GM18507 (cell line): Measurements from ENCODE around the gene SERF2.
"Not testable (repeated sequence)": the region's sequence is repeated elsewhere in the genome, so short reads cannot be mapped to it uniquely, and the experiment has no call there.

Source experiments
- DNase-seq: peaks from one replicate; pipeline ENCODE4 v3.0.0; 2011; ENCODE audit warnings: low read depth; ENCODE audit not compliant: insufficient read length; ENCODE audit errors: extremely low spot score
- FAIRE-seq: peaks from 2 replicates; lab custom pipeline; 2011; peaks lifted over from hg19 to GRCh38; lab: Jason Lieb, UNC

Gene SERF2

DNA sequence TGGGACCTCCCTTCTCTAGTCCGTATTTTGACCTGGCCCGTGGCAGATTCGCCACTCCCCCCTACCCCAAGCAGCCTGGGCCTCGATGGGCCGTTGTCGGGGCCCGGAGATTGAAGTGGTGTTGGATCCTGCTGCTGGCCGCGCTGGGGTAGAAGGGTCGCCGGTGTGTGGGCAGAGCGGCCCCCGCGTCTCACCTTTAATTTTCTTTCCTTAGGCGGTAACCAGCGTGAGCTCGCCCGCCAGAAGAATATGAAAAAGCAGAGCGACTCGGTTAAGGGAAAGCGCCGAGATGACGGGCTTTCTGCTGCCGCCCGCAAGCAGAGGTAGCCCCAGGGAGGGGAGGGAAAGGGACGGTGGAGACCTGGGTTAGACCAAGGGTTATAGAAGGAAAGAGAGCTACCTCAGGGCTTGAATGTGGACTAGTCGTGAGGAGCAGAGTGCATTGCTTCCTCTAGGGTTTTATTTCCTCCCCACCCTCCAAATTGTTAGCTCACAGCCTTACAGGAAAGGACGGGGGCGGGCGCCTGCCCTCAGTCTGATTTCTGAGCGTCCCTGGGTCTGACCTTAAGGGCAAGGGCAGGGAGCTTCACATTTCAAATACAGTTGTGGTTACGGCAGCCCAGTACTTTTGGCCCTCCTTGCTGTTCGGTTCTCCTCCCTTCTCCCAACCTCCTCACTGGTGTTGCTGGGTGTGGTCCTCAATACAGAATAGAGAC, 799 bp downstream of the SERF2 start:
- no peak for DNase-seq
- no peak for FAIRE-seq

DNA sequence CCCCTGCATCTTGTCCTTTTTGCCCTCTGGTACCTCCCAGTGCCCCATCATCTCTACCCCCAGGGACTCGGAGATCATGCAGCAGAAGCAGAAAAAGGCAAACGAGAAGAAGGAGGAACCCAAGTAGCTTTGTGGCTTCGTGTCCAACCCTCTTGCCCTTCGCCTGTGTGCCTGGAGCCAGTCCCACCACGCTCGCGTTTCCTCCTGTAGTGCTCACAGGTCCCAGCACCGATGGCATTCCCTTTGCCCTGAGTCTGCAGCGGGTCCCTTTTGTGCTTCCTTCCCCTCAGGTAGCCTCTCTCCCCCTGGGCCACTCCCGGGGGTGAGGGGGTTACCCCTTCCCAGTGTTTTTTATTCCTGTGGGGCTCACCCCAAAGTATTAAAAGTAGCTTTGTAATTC, 1.5 kb downstream of the SERF2 start:
- FAIRE-seq (no peak), DNase-seq (no peak)

DNA sequence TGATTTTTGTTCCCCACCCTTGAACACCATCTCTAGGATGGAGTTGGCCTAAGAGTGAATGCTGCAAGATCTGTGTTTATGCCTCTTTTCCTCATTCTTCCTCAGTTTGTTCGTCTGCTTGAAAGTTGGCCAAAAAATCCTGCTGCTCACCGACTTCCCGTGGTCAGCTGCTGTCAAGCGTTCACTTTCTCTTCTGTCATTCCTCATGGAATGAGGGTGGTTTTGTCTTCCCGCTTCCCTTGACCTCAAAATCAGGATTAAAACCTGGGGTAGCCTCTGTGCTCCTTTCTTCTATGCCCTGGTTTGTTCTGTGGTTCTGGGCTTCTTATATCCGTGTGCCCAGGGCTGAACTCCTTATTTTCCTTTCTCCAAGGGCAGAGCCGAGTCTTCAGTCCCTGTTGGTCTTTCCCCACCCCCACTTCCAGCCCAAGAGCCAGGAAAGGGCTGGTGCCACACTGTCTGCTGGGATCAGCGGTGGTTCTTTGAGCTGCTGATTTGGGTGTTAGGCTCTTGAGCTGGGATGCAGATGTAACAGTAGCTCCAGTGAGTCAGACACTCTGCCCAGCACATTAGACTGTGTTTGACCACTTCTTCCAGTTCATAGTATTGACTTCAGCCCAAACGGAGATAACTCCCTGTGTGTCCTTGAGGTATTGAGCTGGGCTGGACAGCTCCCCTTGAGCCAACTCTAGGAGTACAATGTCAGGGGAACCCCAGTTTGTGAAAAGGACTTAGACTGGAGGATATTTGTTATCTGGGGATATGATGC, 2.3 kb downstream of the SERF2 start:
- no peak for DNase-seq
- no peak for FAIRE-seq

DNA sequence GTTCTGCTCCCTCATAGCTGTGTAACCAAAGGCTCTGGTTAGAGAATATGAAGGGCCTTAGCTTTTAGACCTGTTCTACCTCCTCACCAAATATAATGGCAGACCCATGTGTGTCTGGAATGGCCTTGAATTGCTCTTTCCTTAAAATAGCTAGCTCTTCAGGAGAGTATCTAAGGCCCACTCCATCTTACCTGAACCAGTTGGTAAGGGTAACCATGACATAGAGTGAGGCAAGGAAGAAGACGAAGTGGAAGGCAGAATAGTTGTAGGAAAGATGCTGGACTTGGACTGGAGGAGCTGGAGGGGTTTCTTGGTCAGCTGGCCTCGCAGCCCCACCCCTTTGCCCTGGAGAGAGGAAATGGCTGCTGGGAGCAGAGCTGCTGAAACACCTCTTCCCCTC, 3.1 kb downstream of the SERF2 start:
- FAIRE-seq: no peak
- DNase-seq: no peak

DNA sequence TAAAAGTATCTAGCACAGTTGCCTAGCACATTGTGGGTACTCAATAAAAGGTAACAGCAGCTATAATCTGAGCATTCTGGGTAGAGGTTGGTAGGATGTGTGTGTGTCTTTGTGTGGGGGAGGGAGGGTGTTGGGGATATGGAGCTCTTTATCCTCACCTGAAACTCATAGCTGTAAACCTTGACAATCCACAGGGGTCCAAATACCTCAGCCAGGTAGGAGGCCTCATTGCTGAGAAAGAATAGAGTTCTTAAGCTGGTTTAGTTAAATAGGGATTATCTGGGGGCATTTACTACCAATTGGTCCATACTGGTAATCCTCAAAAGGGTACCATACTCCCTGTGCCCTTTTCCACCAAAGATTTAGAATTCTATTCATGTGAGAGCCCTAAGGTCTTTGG, 3.9 kb downstream of the SERF2 start:
- FAIRE-seq: no peak
- no peak for DNase-seq

DNA sequence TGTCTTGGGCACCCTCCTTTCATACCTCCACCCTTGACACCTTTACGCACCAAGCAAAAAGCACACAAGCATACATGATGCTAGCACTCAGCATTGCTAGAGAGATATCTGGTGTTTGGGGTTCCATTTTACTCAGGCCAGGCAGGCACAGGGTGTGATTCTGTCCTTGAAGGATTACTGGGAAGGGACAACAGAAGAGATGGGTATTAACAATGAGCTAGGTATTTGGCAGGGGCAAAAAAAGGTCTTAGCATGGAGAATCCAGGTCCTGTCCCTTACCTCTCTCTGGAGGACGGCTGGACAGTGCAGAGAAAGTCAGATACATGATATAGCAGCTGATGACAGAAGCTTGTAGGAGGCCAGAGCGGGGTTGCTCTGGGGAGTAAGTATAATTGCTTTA, 4.4 kb downstream of the SERF2 start:
- DNase-seq: no peak
- no peak for FAIRE-seq

DNA sequence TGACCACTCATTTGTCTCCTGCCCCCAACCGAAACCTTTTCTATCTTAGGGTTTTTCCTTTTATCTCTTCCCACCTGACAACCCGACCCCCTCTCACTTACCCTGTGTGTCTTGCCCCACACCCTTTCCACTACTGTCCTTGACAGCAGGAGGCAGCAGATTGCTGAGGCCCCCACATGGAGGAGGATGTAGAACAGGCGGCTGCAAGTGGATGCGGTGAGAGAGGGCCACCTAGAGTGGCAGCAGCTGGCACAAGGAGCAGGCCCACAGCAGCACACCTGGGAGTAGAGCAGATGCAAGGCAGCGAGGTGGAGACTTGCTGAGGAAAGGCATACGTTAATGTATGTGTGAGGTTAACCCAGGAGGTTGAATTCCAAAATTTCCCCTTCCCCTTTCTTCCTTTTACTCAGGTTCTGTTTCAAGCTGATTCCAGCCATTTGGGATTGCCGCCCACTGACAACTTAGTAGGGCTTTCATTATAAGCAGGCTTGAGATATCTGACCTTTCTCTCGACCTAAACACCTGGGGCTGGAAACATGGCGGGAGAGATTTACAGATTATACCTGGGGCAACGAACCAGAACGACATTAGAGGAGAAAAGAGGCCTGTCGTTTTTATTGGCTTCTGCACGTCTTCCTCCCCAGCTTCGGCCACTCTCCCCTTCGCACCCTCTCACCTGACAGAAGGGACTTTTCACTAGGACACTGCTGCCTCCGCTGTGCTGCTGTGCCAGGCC, 7.3 kb downstream of the SERF2 start:
- DNase-seq (no peak), FAIRE-seq (no peak)

DNA sequence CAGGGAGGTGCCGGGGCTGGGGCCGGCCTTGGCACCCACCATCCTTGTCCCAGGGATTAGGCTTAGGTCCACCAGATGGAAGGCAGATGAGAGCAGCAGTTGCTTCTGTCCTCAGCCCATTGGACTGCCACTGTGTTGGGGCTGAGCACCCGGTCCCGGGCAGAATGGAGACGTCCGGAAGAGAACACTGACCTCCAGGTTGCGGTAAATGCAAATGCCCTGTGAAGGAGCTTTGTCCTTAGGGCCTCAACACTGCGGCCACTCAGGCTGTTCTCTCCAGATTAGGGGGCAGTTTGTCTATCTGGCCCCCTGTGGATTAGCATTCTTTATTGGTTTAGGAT, 7.8 kb downstream of the SERF2 start, which contains the start of gene SERINC4:
TSS of gene SERINC4 (minus strand) at position 276 of the 341 bp plus-strand sequence. CDS start at position 42, 234 bp downstream.
- FAIRE-seq (no peak), DNase-seq (no peak)

DNA sequence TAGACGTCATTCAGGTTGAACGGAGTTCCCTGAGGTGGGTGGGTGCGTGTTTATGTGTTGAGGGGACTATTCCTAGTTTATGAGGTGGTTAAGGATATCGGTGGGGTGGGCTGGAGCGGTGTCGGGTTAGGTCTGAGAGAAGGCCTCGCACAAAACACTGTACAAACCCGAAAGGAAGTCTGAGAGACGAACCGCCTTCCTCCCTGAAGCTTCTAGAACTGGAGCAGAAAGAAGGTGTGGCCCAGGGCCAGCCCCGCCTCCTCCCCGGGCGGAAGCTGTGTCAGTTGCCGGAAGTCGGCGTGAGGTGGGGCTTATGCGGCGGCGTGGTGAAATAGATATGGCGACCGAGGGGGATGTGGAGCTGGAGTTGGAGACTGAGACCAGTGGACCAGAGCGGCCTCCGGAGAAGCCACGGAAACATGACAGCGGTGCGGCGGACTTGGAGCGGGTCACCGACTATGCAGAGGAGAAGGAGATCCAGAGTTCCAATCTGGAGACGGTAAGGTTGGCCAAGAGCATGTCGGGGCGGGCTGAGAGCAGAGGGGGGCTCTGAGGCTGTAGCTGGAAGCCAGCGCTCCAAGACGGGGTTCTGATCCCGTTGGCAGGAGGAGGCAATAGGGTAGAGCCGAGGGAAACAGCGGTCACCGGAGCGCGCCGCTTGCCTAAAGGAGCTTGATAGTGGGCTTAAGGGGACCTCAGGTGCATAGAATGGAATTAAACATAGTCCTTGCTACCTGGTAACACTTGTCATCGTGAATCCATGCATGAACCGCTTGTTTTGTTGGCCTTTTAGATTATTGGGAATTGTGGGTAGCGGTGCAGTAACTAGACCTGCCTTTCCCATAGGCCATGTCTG, 8.4 kb downstream of the SERF2 start, which contains the start of gene HYPK:
TSS of gene HYPK (plus strand) at position 314 of the 856 bp plus-strand sequence. CDS start at position 338, 24 bp downstream.
- DNase-seq: peak; percentile 76
- peak; percentile 90 for FAIRE-seq

DNA sequence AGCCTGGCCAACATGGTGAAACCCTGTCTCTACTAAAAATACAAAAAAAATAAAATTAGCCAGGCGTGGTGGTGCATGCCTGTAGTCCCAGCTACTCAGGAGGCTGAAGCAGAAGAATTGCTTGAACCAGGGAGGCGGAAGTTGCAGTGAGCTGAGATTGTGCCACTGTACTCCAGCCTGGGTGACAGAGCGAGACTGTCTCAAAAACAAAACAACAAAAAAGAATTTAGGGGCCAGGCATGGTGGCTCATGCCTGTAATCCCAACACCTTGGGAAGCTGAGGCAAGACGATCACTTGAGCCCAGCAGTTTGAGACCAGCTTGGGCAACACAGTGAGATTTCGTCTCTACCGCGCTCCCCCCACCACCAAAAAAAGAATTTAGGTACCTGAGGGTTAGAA, 10.6 kb downstream of the SERF2 start:
- not testable (repeated sequence) for DNase-seq, FAIRE-seq

DNA sequence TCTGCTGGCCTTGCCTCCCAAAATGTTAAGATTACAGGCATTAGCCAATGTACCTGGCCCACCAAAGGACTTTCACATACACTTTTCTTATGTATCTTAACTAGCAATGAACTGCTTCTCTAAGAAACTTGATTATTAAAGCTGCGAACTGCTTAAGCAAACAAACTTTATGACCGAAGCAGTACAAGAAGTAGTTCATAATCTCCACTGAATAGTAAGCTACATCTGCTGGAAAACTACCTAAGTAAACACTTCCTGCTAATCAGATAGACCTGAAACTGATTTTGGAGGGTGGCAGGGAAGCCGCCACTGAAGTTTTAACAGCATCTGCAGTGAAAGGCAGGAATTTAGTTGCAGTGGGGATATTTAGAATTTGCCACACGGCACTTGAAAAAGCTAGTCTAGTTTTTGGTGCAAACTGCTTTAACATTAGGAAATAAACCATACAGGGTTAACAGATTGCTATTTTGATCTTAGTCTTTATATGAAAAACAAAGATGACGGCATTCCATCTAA, 16.4 kb downstream of the SERF2 start:
- DNase-seq: no peak
- FAIRE-seq: no peak

DNA sequence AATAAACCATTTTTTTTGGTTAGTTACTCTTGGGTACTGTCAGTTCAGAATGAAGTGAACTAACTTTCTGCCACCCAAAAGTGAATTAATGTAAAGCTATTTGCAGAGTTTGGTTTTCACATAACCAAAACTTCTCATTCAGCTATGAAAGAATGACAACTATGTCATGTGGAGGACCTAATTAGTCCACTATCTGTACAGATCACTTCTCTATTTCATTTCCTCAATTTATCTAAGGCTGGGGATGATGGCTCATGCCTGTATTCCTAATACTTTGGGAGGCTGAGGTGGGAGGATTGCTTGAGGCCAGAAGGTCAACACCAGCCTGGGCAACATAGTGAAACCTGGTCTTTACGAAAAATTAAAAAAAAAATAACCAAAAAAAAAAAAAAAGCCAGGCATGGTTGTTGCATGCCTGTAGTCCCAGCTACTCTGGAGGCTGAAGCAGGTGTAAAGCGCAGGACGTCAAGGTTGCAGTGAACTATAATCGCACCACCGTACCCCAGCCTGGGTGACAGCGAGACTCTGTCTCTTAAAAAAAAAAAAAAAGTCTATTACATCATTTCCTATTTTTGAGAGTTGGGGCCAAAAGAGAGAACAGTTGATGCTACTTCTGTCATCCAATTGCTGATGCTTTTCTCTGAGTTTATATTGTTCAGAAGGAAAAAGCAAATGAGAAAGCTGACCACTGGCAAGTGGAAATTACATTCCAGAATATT, 17.0 kb downstream of the SERF2 start:
- no peak for DNase-seq
- FAIRE-seq: no peak

DNA sequence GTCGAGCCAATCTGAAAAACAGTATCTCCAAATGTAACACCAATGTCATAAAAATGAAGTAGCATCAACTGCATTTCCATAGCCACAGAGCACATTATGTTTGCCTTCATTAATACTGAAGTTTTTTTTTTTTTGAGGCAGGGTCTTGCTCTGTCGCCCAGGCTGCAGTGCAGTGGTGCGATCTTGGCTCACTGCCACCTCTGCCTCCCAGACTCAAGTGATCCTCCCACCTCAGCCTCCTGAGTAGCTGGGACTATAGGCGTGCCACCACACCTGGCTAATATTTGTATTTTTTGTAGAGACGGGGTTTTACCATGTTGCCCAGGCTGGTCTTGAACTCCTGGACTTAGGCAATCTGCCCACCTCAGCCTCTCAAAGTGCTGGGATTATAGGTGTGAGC, 22.9 kb downstream of the SERF2 start:
- DNase-seq, FAIRE-seq: not testable (repeated sequence)

DNA sequence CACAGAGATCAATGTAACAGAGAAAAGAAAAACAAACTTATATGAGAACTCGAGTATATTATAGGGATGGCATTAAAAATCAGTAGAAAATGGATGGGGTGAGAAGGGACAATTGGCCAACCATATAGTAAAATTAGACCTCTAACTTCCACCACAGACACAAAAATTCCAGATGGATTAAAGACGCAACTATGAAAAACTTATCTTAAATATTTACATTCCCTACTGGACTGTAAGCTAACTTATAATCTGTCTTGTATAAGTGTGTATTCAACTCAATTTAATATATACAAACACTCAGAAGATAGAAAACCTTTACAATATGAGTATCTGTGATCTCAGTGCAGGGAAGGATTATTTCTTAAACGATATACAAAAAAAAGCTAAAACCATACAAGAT, 29.4 kb downstream of the SERF2 start:
- DNase-seq (no peak), FAIRE-seq (no peak)

DNA sequence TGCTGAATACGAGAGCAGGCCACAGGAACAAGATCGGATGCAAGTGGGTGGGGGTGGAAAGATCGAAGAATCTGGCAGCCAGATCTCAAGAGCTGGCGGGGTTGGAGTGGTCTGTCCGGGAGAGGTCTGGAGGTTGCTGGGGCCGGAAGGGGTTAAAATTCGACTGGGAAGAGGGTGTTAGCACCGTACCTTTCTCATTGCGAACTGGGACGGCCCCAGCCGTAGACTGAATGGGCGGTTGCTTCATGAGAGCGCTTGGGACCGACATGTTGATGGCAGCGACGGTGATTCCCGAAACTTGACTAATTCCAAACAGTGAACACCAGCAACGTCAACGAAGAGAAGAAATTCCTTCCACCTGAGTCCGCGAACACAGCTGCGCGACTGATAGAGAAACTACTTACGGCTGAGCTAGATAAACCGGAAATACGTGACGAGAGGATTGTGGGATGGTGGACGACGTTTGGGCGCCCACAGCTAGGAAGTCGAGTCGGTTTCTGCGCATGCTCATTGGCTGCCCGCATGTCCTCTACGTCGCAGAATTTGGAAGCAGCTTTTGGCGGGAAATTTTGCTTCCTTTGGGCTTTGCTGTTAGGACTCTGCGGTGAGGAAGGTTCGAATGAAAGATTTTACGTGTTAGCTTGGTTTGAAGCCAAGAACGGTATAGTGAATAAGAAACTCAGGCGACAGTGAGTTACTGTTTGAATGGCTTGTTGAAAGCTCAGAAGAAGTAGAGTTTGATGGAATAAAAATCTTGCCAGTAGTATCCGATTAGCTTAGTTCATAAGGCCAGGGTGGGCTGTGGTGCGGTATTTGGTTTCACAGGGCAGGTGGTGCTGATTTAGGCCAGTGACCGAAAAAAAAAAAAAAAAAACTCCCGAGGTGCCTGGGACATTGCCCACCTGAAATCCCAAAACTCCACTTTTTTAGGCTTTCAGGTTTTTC, 32.5 kb downstream of the SERF2 start, which contains the start of gene MFAP1:
TSS of gene MFAP1 (minus strand) at position 389 of the 945 bp plus-strand sequence. CDS start at position 268, 121 bp downstream.
- DNase-seq (peak; percentile 85), FAIRE-seq (peak; percentile 99)

DNA sequence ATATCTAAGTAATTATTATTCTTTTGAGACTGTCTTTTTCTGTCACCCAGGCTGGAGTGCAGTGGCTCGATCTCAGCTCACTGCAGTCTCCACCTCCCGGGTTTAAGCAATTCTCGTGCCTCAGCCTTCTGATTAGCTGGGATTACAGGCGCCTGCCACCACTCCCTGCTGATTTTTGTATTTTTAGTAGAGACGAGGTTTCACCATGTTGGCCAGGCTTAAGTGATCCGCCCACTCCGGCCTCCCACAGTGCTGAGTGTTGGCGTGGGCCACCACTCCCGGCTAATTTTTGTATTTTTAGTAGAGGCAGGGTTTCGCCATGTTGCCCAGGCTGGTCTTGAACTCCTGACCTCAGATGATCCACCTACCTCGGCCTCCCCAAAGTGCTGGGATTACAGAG, 33.2 kb downstream of the SERF2 start:
- DNase-seq, FAIRE-seq: not testable (repeated sequence)

DNA sequence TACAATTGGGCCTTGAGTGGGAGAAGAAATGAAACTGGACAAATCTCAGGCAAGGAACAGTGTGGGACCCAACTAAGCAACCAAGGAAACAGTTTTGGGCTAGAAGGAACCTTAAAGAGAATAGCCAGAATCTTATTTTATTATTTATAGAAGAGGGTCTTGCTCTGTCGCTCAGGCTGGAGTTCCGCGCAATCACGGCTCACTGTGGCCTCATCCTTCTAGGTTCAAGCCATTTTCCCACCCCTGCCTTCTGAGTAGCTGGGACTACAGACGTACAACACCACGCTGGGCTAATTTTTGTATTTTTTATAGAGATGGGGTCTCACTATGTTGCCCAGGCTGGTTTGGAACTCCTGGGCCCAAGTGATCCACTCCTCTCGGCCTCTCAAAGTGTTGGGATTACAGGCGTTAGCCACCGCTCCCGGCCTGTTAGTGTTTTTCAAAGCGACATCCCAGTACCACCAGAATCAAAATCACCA, 33.9 kb downstream of the SERF2 start:
- FAIRE-seq (no peak), DNase-seq (no peak)
